Measurements from ENCODE around the gene KRTAP16-1.

DNA sequence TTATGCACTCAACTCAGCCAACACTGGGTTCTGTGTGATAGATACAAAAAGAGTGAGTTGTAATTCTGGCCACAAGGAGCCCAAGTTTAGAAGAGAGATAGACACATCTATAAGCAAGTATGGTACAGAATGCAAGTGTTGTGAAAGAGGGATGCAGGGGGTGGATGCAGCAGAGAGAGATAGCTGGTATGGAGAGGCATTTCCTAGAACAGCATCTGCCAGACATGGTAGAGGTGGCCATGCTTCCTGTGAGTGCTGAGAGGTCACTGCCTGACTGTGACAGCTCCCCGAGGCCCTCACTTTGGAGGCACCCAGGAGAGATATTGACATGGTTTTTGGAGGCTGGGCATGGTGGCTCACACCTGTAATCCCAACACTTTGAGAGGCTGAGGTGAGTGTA, 2.0 kb upstream of the KRTAP16-1 start:
- TF ChIP-seq, protein P1, sequence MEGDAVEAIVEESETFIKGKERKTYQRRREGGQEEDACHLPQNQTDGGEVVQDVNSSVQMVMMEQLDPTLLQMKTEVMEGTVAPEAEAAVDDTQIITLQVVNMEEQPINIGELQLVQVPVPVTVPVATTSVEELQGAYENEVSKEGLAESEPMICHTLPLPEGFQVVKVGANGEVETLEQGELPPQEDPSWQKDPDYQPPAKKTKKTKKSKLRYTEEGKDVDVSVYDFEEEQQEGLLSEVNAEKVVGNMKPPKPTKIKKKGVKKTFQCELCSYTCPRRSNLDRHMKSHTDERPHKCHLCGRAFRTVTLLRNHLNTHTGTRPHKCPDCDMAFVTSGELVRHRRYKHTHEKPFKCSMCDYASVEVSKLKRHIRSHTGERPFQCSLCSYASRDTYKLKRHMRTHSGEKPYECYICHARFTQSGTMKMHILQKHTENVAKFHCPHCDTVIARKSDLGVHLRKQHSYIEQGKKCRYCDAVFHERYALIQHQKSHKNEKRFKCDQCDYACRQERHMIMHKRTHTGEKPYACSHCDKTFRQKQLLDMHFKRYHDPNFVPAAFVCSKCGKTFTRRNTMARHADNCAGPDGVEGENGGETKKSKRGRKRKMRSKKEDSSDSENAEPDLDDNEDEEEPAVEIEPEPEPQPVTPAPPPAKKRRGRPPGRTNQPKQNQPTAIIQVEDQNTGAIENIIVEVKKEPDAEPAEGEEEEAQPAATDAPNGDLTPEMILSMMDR (IDR thresholded peaks at IDR 0.05) = no peak
- no peak for TF ChIP-seq POLR2A (IDR thresholded peaks at IDR 0.05)

All from Peyer's patch (tissue), 4 donors.